Measurements from ENCODE around the gene UBA3.

Gene UBA3

GRCh38 chr3:69008980-69009379 is 71.2 kb downstream of the UBA3 start:
- H3K27me3 Mint-ChIP-seq, result no peaks in the 10 kb centered on the region
- H3K36me3 Mint-ChIP-seq, result peaks cover 26% of the 10 kb centered on the region
- CTCF ChIA-PET, result interaction anchor here (1.0 kb wide), 1 partner anchor 12 kb away, joined by 3 read pairs; no protein-coding TSS in a partner anchor
- H3K9me3 Mint-ChIP-seq, result no peaks in the 10 kb centered on the region
- H3K4me3 Mint-ChIP-seq, result no peak overlapping the region
- H3K27ac Mint-ChIP-seq, result no peak overlapping the region
- H3K4me1 Mint-ChIP-seq, result peaks cover 13% of the 10 kb centered on the region
- no peak for DNase-seq

DNA sequence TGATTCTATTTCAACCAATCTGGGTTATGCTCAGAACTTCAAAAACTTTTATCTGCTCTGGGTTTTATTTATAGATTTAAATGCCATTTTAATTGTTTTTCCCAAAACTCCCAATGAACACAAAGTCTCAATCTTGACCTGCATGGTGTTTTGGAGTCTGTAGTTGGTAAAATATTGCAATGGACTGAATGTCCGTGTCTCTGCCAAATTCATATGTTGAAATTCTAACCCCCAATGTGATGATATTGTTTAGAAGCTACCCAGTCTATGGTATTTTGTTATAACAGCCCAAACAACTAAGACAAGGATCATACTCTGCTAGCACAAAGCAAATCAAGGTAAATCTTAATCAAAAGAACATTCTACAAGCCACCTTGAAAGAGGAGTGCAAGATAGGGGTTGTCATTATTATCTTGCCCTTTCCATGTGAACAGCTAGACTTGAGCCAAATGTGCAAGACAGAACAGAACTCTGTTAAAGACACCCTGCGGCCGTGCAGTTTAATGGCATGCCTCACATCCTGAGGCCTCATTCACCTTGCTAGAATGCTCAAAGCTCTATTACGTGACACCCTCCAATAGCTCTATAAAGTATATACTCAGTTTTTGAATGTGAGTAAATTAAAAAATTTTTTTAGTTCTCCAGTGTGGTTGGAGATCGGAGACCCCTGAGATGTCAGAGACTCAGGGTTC is 74.2 kb downstream of the UBA3 start:
- no peak overlapping the region for H3K27ac Mint-ChIP-seq
- peaks cover 36% of the 10 kb centered on the region for H3K36me3 Mint-ChIP-seq
- CTCF ChIA-PET, result no interaction called here
- H3K4me1 Mint-ChIP-seq, result no peaks in the 10 kb centered on the region
- DNase-seq, result no peak
- H3K4me3 Mint-ChIP-seq, result no peak overlapping the region
- H3K9me3 Mint-ChIP-seq, result no peaks in the 10 kb centered on the region
- no peaks in the 10 kb centered on the region for H3K27me3 Mint-ChIP-seq

DNA sequence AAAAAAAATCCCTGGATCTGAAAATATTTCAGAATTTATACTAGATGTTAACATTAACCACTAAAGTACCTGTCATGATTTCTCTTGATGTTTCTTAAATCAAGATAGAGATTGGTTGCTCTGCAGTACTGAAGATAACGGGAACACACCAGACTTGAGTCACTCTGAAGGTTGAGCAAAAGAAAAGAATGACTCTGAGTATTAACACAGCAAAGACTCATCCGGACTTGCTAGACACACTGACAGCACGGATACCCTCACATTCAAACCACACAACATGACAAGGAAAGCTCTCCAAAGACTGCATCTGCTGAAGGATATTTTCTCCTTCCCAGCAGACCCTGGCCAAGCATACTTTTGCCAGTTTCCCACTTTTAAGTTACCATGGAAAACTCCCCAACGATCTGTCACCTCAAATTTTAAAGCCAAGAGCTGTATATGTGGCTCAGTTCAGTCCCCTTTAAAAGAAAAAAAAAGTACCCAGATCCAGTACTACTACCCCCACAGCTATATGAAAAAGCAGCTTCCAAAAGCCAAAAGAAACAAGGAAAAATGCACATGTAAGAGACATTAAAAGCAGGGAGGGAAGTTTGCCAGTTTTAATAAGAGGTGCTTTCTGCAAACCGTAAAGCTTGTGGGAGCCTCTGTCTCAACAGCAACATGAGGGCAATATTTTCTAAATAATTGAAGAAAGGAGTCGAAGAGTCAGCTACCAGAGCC is 74.9 kb downstream of the UBA3 start:
- Mint-ChIP-seq H3K4me3 (no peak overlapping the region), H3K36me3 (peaks cover 36% of the 10 kb centered on the region), H3K27me3 (no peaks in the 10 kb centered on the region), H3K4me1 (no peaks in the 10 kb centered on the region), H3K27ac (no peak overlapping the region), H3K9me3 (no peaks in the 10 kb centered on the region)
- CTCF ChIA-PET, result no interaction called here
- no peak for DNase-seq

Data from activated naive CD4-positive, alpha-beta T cell treated with anti-CD3 and anti-CD28 coated beads, Interleukin-2, amount 10 ng/mL, durations not matched to agents 7 days and 5 days (primary cell).